ENCODE measurements around the gene MED9.

The MED9 gene

DNA sequence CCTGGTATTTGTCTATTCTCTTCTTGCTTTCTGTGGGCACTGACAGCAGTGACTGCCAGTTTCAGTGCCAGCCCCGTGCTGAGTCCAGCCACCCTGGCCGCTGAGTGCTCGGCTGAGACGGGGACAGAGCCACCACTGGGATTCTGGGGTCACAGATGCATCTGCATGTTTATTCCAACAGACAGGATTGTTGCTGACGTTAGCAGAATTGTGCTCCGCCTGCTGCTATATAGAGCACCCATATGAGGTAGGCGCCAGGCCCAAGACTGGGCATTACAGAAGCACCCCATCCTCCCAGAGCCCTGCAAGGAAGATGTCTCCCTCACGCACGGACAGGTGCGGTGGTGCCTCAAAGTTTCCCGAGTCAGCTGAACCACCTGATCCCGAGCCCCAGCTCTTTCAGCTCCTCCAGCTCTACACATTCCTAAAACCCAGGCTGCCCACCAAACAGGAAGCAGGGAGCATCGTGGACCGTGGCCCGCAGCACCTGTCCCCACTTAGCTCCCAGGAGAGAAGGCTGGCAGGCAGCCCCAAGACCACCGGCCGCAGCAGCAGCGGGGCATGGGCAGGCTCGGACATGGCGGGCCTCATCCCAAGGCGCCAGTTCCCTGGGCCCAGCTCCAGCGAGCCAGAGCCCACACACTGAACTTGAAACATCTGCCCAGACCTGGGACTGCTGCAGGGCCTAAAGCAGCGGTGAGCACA lies 64.3 kb downstream of the MED9 start:
- DNase-seq = no peak

DNA sequence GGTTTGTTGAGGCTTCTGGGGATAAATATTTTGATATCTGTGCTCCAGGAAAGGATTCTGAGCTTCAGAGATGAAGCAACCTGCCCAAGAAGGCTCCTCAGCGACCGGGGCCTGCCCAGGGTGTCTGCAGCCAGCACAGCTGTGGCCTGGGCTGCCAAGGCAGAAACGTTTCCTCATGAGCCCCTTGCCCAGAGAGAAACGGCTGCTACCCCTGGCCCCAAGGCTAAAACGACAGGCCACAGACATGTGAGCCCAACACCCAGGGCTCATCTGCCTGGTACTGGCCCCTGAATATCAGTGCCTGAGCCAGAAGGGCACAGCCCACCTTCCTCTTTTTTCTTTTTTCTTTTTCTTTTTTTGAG lies 64.8 kb downstream of the MED9 start:
- DNase-seq = no peak

All from suppressor macrophage treated with lipopolysaccharide for 1 hour (primary cell).